Endothelial cell of umbilical vein (primary cell): ENCODE data around the gene ARHGAP27. TPM values are rescaled to one million over a fixed set of nuclear protein-coding genes. Genes with fewer than 3 reads are reported as not detected.

Experiments used
- BruUV-seq: library from RNA; stranded (reverse); fragments of 400-500 nt; replicated peaks from 2 replicates; lab custom pipeline; 2021; lab: Mats Ljungman, UMichigan
- CTCF ChIA-PET: fragments of 300-600, 350-600 bp; sonication (Branson Sonifier 250); formaldehyde crosslinking; loops from one replicate; lab custom pipeline; 2021; ENCODE audit warnings: antibody characterized with exemption, inconsistent platforms; lab: Charles Lee
- POLR2A ChIA-PET: fragments of 300-600, 350-600 bp; sonication (Branson Sonifier 250); formaldehyde crosslinking; loops from one replicate; lab custom pipeline; 2021; ENCODE audit warnings: antibody characterized with exemption, inconsistent platforms; lab: Charles Lee
- DNase-seq: peaks from one replicate; pipeline ENCODE4 v3.0.0-alpha.2; 2011; ENCODE audit warnings: low read depth, low spot score
- FAIRE-seq: peaks from 2 replicates; lab custom pipeline; 2011; peaks lifted over from hg19 to GRCh38; lab: Jason Lieb, UNC
- H2AFZ ChIP-seq: 2 replicates; pipeline ENCODE4 v1.6.0; 2012; ENCODE audit warnings: low read depth, low read length, control low read depth, inconsistent platforms
- H3K27ac ChIP-seq: 2 replicates; pipeline ENCODE4 v1.5.1; 2011; ENCODE audit warnings: low read depth, mild to moderate bottlenecking, control low read depth, low read length, moderate library complexity; ENCODE audit not compliant: insufficient read depth
- H3K27me3 ChIP-seq, 2 experiments: 2 replicates each; pipeline versions ENCODE4 v1.6.0 to v1.6.1; 2011; ENCODE audit warnings: low read length in 2 of 2, mixed read lengths in 1 of 2; ENCODE audit not compliant: control insufficient read depth in 2 of 2, insufficient read depth in 2 of 2
- H3K36me3 ChIP-seq, 2 experiments: 2 replicates in 1 of 2; 3 replicates in 1 of 2; pipeline ENCODE4 v1.5.1; 2011; ENCODE audit warnings: low read length in 2 of 2, mild to moderate bottlenecking in 1 of 2, moderate library complexity in 1 of 2; ENCODE audit not compliant: control insufficient read depth in 2 of 2, insufficient read depth in 2 of 2; ENCODE audit errors: extremely low read depth in 1 of 2
- H3K4me1 ChIP-seq: 3 replicates; pipeline ENCODE4 v1.5.1; 2011; ENCODE audit warnings: mild to moderate bottlenecking, low read length; ENCODE audit not compliant: control insufficient read depth, insufficient read depth; ENCODE audit errors: extremely low read depth
- H3K4me2 ChIP-seq: 2 replicates; pipeline ENCODE4 v1.6.1; 2011; ENCODE audit warnings: low read length, control low read depth, mixed read lengths; ENCODE audit not compliant: insufficient read depth
- H3K4me3 ChIP-seq, 3 experiments: fragments of 200-600 bp in 1 of 3; sonication (generic), shearing (Covaris generic) in 1 of 3; replicated peaks in 1 of 3; 2 replicates each; pipeline ENCODE4 v1.5.1; 2011 to 2016; ENCODE audit warnings: control low read depth in 3 of 3, low read length in 3 of 3, mild to moderate bottlenecking in 2 of 3, inconsistent platforms in 1 of 3, low read depth in 1 of 3, moderate library complexity in 1 of 3; ENCODE audit not compliant: insufficient read depth in 1 of 3
- H3K79me2 ChIP-seq: 2 replicates; pipeline ENCODE4 v1.6.0; 2012; ENCODE audit warnings: low read length, inconsistent platforms; ENCODE audit not compliant: control insufficient read depth, insufficient read depth
- H3K9ac ChIP-seq: replicated peaks from 2 replicates; pipeline ENCODE3; 2011; ENCODE audit warnings: low read length, control low read depth; ENCODE audit not compliant: insufficient read depth; ENCODE audit errors: extremely low read depth
- H3K9me1 ChIP-seq: replicated peaks from 3 replicates; pipeline ENCODE4 v1.6.0; 2011; ENCODE audit warnings: mild to moderate bottlenecking, low read length; ENCODE audit not compliant: control insufficient read depth, insufficient read depth; ENCODE audit errors: extremely low read depth
- H3K9me3 ChIP-seq: replicated peaks from 2 replicates; pipeline ENCODE4 v1.5.1; 2012; ENCODE audit warnings: low read length, inconsistent platforms; ENCODE audit not compliant: control insufficient read depth, insufficient read depth
- H4K20me1 ChIP-seq: replicated peaks from 2 replicates; pipeline ENCODE3; 2011; ENCODE audit warnings: mild to moderate bottlenecking, low read length; ENCODE audit not compliant: control insufficient read depth, insufficient read depth; ENCODE audit errors: extremely low read depth
- CTCF ChIP-seq, 2 donors: IDR thresholded peaks; 1 replicate in 1 of 2; 2 replicates in 1 of 2; pipeline ENCODE4 v1.5.1; 2011; ENCODE audit warnings: low read length in 2 of 2, mild to moderate bottlenecking in 2 of 2, moderate library complexity in 2 of 2, control low read depth in 1 of 2, inconsistent platforms in 1 of 2, low read depth in 1 of 2; ENCODE audit not compliant: insufficient read depth in 1 of 2; ENCODE audit errors: extremely low read depth in 1 of 2
- EZH2 ChIP-seq: IDR thresholded peaks from 2 replicates; pipeline ENCODE4 v1.6.1; 2012; ENCODE audit warnings: borderline replicate concordance, low read depth, mild to moderate bottlenecking, moderate library complexity, low read length, inconsistent platforms; ENCODE audit not compliant: severe bottlenecking
- FOS ChIP-seq: IDR thresholded peaks from 2 replicates; pipeline ENCODE4 v1.6.1; 2011; ENCODE audit warnings: mild to moderate bottlenecking, low read length, moderate library complexity, borderline replicate concordance; ENCODE audit not compliant: insufficient read depth
- GATA2 ChIP-seq: IDR thresholded peaks from 2 replicates; pipeline ENCODE4 v1.7.0; 2011; ENCODE audit warnings: low read depth, mild to moderate bottlenecking, moderate library complexity, mixed read lengths, low read length; ENCODE audit not compliant: insufficient read length, insufficient read depth
- JUN ChIP-seq: IDR thresholded peaks from 2 replicates; pipeline ENCODE4 v1.6.1; 2011; ENCODE audit warnings: borderline replicate concordance, low read depth; ENCODE audit not compliant: insufficient read length, insufficient read depth
- MYC ChIP-seq: IDR thresholded peaks from one replicate; pipeline ENCODE4 v1.6.1; 2011; ENCODE audit warnings: mild to moderate bottlenecking, low read depth, low read length
- POLR2A ChIP-seq: IDR thresholded peaks from 2 replicates; pipeline ENCODE4 v1.6.1; 2012; ENCODE audit warnings: low read depth, mild to moderate bottlenecking, control low read depth, low read length
- POLR2AphosphoS5 ChIP-seq: IDR thresholded peaks from 2 replicates; pipeline ENCODE4 v1.6.1; 2012; ENCODE audit warnings: low read depth, mild to moderate bottlenecking, control low read depth, low read length, moderate library complexity; ENCODE audit not compliant: insufficient read depth
- dilution Hi-C: fragments of 300-500 bp; cut with MboI; formaldehyde crosslinking; loops from one replicate; pipeline ENCODE4 v1.15.0; 2019; ENCODE audit warnings: low sequenced_read_pairs; ENCODE audit not compliant: extremely low pct_ligation_motif_present
- intact Hi-C: fragments of 100-400 bp; cut with micrococcal nuclease; formaldehyde crosslinking; loops from one replicate; pipeline ENCODE4 v1.10.0; 2022
- polyA plus RNA-seq, 4 experiments: library from polyadenylated mRNA; depleted of rRNA in 3 of 4; stranded (reverse) in 3 of 4; unstranded in 1 of 4; fragments of >200 nt; gene quantifications; 2 replicates each; pipeline versions ENCODE4 v1.2.1 to v1.2.3, GENCODE V29; 2011 to 2012; ENCODE audit warnings: missing spikeins in 1 of 4
- total RNA-seq: library from RNA; stranded (reverse); gene quantifications from 2 replicates; pipeline ENCODE4 v1.2.3, GENCODE V29; 2021

Gene ARHGAP27
- total and polyA plus RNA-seq, 2 donors (not counting 3 experiments of a cell fraction or from before 2014, with no cell fraction given) = 21.0 to 47.0 TPM

DNA sequence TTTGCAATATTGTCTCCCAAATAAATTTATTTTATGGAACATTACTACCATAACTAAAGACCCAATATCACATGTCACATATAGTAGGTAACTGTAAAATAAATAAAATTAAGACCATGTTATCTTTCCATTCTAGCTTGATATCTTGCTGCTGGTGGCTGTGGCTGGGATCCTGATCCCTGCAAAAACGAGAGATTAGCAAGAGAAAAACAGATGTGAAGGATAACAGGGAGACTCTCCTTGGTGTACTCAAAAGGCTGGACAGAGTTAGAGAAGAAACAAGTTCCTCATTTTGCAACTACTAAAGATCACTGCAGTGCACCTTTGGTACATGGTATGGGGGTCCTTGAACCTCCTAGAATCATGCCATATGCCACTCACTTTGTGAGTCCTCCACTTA is 49.7 kb downstream of the ARHGAP27 start:
- H3K9me3 ChIP-seq = no peaks in the 10 kb centered on the region
- no peaks in the 10 kb centered on the region for H3K79me2 ChIP-seq
- dilution Hi-C loops = no loop called here
- no peaks in the 10 kb centered on the region for H3K27me3 ChIP-seq
- no peak for DNase-seq
- no peak for TF ChIP-seq CTCF (IDR thresholded peaks at IDR 0.05; ENCODE audit: extremely low read depth in 1 of 2, insufficient read depth in 1 of 2, low read depth in 1 of 2, low read length in 2 of 2)
- TF ChIP-seq EZH2 = no peak
- no peak for TF ChIP-seq POLR2A
- TF ChIP-seq POLR2AphosphoS5 = no peak
- no peak for TF ChIP-seq FOS
- no peak for TF ChIP-seq MYC
- H3K36me3 ChIP-seq = no peaks in the 10 kb centered on the region
- no peak overlapping the region for H2AFZ ChIP-seq
- POLR2A ChIA-PET = no interaction called here
- H3K9me1 ChIP-seq = no peaks in the 10 kb centered on the region
- no peaks in the 10 kb centered on the region for H3K4me1 ChIP-seq
- intact Hi-C loops = no loop called here
- BruUV-seq = no TSS peak
- H3K4me2 ChIP-seq = no peak overlapping the region
- H3K4me3 ChIP-seq = no peak overlapping the region
- CTCF ChIA-PET = interaction anchor here (3.6 kb wide), 1 partner anchor 105 kb away, joined by 25 read pairs; no protein-coding TSS in a partner anchor
- H3K27ac ChIP-seq = no peak overlapping the region
- H4K20me1 ChIP-seq = no peaks in the 10 kb centered on the region
- H3K9ac ChIP-seq = no peak overlapping the region
- FAIRE-seq = no peak

GRCh38 chr17:45382226-45382625 is 50.4 kb downstream of the ARHGAP27 start:
- Histone ChIP-seq H3K27ac (no peak overlapping the region), H3K4me2 (no peak overlapping the region), H3K79me2 (no peaks in the 10 kb centered on the region), H3K36me3 (no peaks in the 10 kb centered on the region), H3K27me3 (no peaks in the 10 kb centered on the region), H3K4me3 (no peak overlapping the region), H4K20me1 (no peaks in the 10 kb centered on the region), H3K9ac (no peak overlapping the region), H3K9me1 (no peaks in the 10 kb centered on the region), H3K9me3 (no peaks in the 10 kb centered on the region), H2AFZ (no peak overlapping the region), H3K4me1 (no peaks in the 10 kb centered on the region)
- POLR2A ChIA-PET = no interaction called here
- no peak for FAIRE-seq
- no peak for DNase-seq
- no TSS peak for BruUV-seq
- intact Hi-C loops (no loop called here), dilution Hi-C loops (no loop called here)
- CTCF ChIA-PET = interaction anchor here (0.9 to 3.6 kb wide), 6 partner anchors 10 to 163 kb away, joined by 3 to 25 read pairs (median 6); partner anchors contain the start of gene MAP3K14
- TF ChIP-seq POLR2A (no peak), MYC (no peak), JUN (no peak), FOS (no peak), GATA2 (no peak), EZH2 (no peak)
